Prostate gland (tissue), 2 donors: ENCODE results near the gene TTBK2. TPM values are rescaled to one million over a fixed set of nuclear protein-coding genes. Genes with fewer than 3 reads are reported as not detected.

Source experiments
- DNase-seq: peaks from one replicate; pipeline ENCODE4 v3.0.0-alpha.2; 2019; ENCODE audit warnings: low spot score
- H3K27ac ChIP-seq, 2 donors: fragments of 200-600 bp; sonication (generic); 2 replicates each; pipeline ENCODE4 v1.5.1; 2017 to 2019
- H3K27me3 ChIP-seq: fragments of 200-600 bp; sonication (generic); replicated peaks from 2 replicates; pipeline ENCODE4 v1.5.1; 2019; ENCODE audit not compliant: insufficient read depth
- H3K36me3 ChIP-seq, 2 donors: fragments of 200-600 bp; sonication (generic); 1 replicate in 1 of 2; 2 replicates in 1 of 2; pipeline versions ENCODE4 v1.5.1 to v1.8.1; 2017 to 2019
- H3K4me1 ChIP-seq: fragments of 200-600 bp; sonication (generic); replicated peaks from 2 replicates; pipeline ENCODE4 v1.5.1; 2019
- H3K4me3 ChIP-seq, 2 donors: fragments of 200-600 bp; sonication (generic); 2 replicates each; pipeline ENCODE4 v1.5.1; 2017 to 2019
- H3K9me3 ChIP-seq: fragments of 200-600 bp; sonication (generic); 2 replicates; pipeline ENCODE4 v1.5.1; 2017
- POLR2A ChIP-seq: fragments of 450-650 bp; IDR thresholded peaks from one replicate; pipeline ENCODE4 v1.6.1; 2016; ENCODE audit warnings: antibody characterized with exemption, mild to moderate bottlenecking
- POLR2AphosphoS5 ChIP-seq: sonication (generic); formaldehyde crosslinking; IDR thresholded peaks from one replicate; pipeline ENCODE4 v1.6.1; 2017; ENCODE audit warnings: antibody characterized with exemption
- WGBS: methylation state at CpG from one replicate; pipeline ENCODE4 v1.1.5; 2018; 5-methylcytosine and 5-hydroxymethylcytosine counted together
- intact Hi-C: fragments of 100-400 bp; cut with DNase I; formaldehyde crosslinking; loops from one replicate; pipeline ENCODE4 v1.14.2; 2022
- total RNA-seq, 2 donors: library from RNA; depleted of rRNA; stranded (reverse); fragments of >200 nt; gene quantifications; one replicate each; pipeline ENCODE4 v1.1.0, GENCODE V29; 2016
- TF ChIP-seq, protein P1 (sequence below), 4 experiments: fragments of 200-600 bp in 2 of 4; fragments of 450-650 bp in 2 of 4; sonication (generic) in 2 of 4; IDR thresholded peaks; 1 replicate in 3 of 4; 2 replicates in 1 of 4; pipeline ENCODE4 v1.5.1; 2016 to 2019; ENCODE audit warnings: antibody characterized with exemption in 4 of 4, mild to moderate bottlenecking in 2 of 4, moderate library complexity in 2 of 4

The TTBK2 gene
- total RNA-seq, 2 donors from 2014 or later: 20.4 to 30.3 TPM

- intact Hi-C loops: loop anchor here (10.0 kb wide), 1 partner anchor 189 kb away; the partner anchor contains the start of gene TTBK2
- no peak for TF ChIP-seq POLR2A
- Histone ChIP-seq H3K4me1 (no peaks in the 10 kb centered on the region), H3K36me3 (peaks cover 9 to 11% of the 10 kb centered on the region in 2 donors), H3K27ac (peak overlapping the region; percentile 84 to 89), H3K9me3 (no peaks in the 10 kb centered on the region), H3K4me3 (peak overlapping the region; percentile 87), H3K27me3 (no peaks in the 10 kb centered on the region)
- DNase-seq: no peak
- WGBS: 1% methylated on average over 45 of the region's 55 CpGs
These were observed 184.3 kb downstream of the TTBK2 start for GRCh38 chr15:42736178-42736792.

GRCh38 chr15:42735382-42736165 is 185.0 kb downstream of the TTBK2 start:
- H3K27ac ChIP-seq: peak overlapping the region in 1 of 2 donors; percentile 84
- intact Hi-C loops: loop anchor here (10.0 kb wide), 1 partner anchor 189 kb away; the partner anchor contains the start of gene TTBK2

GRCh38 chr15:42734076-42734672 is 186.4 kb downstream of the TTBK2 start:
- intact Hi-C loops: loop anchor here (10.0 kb wide), 1 partner anchor 191 kb away; the partner anchor contains the start of gene TTBK2
- H3K36me3 ChIP-seq: peaks cover 9 to 27% of the 10 kb centered on the region in 2 donors

More at GRCh38 chr15:42735382-42736165, 185.0 kb downstream of the TTBK2 start:
- H3K27me3 ChIP-seq: no peaks in the 10 kb centered on the region
- H3K4me1 ChIP-seq: no peaks in the 10 kb centered on the region
- peak overlapping the region; percentile 87 for H3K4me3 ChIP-seq
- no peaks in the 10 kb centered on the region for H3K9me3 ChIP-seq
- WGBS: 80% methylated on average over 19 of the region's 19 CpGs
- TF ChIP-seq POLR2AphosphoS5 (no peak), POLR2A (no peak)
- TF ChIP-seq, protein P1, sequence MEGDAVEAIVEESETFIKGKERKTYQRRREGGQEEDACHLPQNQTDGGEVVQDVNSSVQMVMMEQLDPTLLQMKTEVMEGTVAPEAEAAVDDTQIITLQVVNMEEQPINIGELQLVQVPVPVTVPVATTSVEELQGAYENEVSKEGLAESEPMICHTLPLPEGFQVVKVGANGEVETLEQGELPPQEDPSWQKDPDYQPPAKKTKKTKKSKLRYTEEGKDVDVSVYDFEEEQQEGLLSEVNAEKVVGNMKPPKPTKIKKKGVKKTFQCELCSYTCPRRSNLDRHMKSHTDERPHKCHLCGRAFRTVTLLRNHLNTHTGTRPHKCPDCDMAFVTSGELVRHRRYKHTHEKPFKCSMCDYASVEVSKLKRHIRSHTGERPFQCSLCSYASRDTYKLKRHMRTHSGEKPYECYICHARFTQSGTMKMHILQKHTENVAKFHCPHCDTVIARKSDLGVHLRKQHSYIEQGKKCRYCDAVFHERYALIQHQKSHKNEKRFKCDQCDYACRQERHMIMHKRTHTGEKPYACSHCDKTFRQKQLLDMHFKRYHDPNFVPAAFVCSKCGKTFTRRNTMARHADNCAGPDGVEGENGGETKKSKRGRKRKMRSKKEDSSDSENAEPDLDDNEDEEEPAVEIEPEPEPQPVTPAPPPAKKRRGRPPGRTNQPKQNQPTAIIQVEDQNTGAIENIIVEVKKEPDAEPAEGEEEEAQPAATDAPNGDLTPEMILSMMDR (IDR thresholded peaks at IDR 0.05): no peak
- peaks cover 9 to 18% of the 10 kb centered on the region in 2 donors for H3K36me3 ChIP-seq
- no peak for DNase-seq

DNA sequence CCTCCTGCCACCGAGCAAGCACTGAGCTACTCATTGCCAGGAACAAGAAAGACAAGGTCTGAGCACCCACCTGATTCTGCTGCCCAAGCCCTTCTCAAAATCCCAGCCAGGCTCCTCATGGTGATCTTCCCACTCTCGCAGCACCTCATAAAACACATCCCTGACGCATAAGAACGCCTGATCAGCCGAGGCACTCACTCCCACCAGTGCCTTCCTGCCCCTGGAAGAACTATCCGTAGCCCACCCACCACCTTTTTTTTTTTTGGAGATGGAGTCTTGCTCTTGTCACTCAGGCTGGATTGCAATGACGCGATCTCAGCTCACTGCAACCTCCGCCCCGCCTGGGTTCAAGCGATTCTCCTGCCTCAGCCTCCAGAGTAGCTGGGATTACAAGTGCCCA is 187.6 kb downstream of the TTBK2 start:
- Histone ChIP-seq H3K4me1 (no peaks in the 10 kb centered on the region), H3K27ac (no peak overlapping the region), H3K27me3 (no peaks in the 10 kb centered on the region), H3K36me3 (peaks cover 9 to 30% of the 10 kb centered on the region in 2 donors), H3K4me3 (no peak overlapping the region), H3K9me3 (no peaks in the 10 kb centered on the region)
- DNase-seq: no peak
- no peak for TF ChIP-seq POLR2A
- no peak for TF ChIP-seq POLR2AphosphoS5
- TF ChIP-seq, protein P1 (IDR thresholded peaks at IDR 0.05): no peak
- intact Hi-C loops: loop anchor here (10.0 kb wide), 1 partner anchor 192 kb away; the partner anchor contains the start of gene TTBK2
- 90% methylated on average over 11 of the region's 11 CpGs for WGBS

More at GRCh38 chr15:42734076-42734672, 186.4 kb downstream of the TTBK2 start:
- H3K4me1 ChIP-seq: no peaks in the 10 kb centered on the region
- no peak overlapping the region for H3K4me3 ChIP-seq
- 92% methylated on average over 6 of the region's 6 CpGs for WGBS
- TF ChIP-seq POLR2A (no peak), POLR2AphosphoS5 (no peak)
- TF ChIP-seq, protein P1 (IDR thresholded peaks at IDR 0.05): no peak
- DNase-seq: no peak
- no peaks in the 10 kb centered on the region for H3K27me3 ChIP-seq
- H3K27ac ChIP-seq: no peak overlapping the region
- H3K9me3 ChIP-seq: no peaks in the 10 kb centered on the region
